ENCODE data around the gene UBE2I.

The UBE2I gene

GRCh38 chr16:1375298-1375640 lies 65.8 kb downstream of the UBE2I start:
- Mint-ChIP-seq H3K9me3 (no peaks in the 10 kb centered on the region), H3K4me1 (peaks cover 23% of the 10 kb centered on the region), H3K4me3 (no peak overlapping the region), H3K36me3 (peaks cover 39% of the 10 kb centered on the region), H3K27me3 (no peaks in the 10 kb centered on the region), H3K27ac (no peak overlapping the region)
- ATAC-seq: no peak

DNA sequence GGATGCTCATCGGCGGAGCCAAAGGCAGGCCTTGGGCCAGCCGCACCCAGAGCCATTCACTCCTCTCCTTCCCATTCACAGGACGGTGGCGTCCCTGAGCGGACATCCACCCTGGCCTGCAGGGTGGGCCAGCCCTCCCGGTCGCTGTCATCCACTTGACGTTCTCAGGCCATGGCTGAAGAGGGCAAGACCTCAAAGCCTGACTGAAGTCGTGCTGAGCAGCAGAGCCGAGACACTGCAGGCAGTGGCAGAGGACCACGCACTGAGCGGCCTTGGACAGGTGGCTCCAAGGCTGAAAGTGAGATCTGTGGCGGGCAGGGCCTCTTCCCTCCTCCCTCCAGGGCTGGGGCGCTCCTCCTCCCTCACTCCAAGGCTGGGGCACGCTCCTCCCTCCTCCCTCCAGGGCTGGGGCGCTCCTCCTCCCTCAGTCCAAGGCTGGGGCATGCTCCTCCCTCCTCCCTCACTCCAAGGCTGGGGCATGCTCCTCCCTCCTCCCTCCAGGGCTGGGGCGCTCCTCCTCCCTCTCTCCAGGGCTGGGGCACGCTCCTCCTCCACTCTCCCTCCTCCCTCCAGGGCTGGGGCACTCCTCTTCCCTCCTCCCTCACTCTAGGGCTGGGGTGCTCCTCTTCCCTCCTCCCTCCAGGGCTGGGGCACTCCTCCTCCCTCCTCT lies 66.4 kb downstream of the UBE2I start:
- ATAC-seq: no peak
- no peaks in the 10 kb centered on the region for H3K9me3 Mint-ChIP-seq
- H3K36me3 Mint-ChIP-seq: peaks cover 40% of the 10 kb centered on the region
- H3K27ac Mint-ChIP-seq: no peak overlapping the region
- peaks cover 25% of the 10 kb centered on the region for H3K4me1 Mint-ChIP-seq
- H3K27me3 Mint-ChIP-seq: no peaks in the 10 kb centered on the region
- H3K4me3 Mint-ChIP-seq: no peak overlapping the region
